HG03064 (cell line): ENCODE measurements around the gene CACNB2.

ENCODE experiments used
- ATAC-seq: cut with Tn5 transposase; IDR thresholded peaks from one replicate; pipeline ENCODE4 v1.9.1; 2021; ENCODE audit warnings: low read depth; ENCODE audit not compliant: unreplicated experiment

CACNB2 gene

GRCh38 chr10:18490755-18491154 is 350.5 kb downstream of the CACNB2 start:
- no peak for ATAC-seq

GRCh38 chr10:18497806-18498369 is 357.7 kb downstream of the CACNB2 start:
- ATAC-seq, result no peak

GRCh38 chr10:18498998-18499397 is 358.8 kb downstream of the CACNB2 start:
- ATAC-seq, result no peak

GRCh38 chr10:18500576-18500975 is 360.4 kb downstream of the CACNB2 start:
- no peak for ATAC-seq

GRCh38 chr10:18501198-18501597 is 361.0 kb downstream of the CACNB2 start:
- ATAC-seq, result peak; percentile 82

- ATAC-seq, result no peak
Measured at GRCh38 chr10:18501629-18502028, 361.4 kb downstream of the CACNB2 start.

GRCh38 chr10:18504161-18504560 is 363.9 kb downstream of the CACNB2 start:
- ATAC-seq, result no peak

- ATAC-seq, result no peak
Measured at GRCh38 chr10:18505456-18506118, 365.4 kb downstream of the CACNB2 start.

- no peak for ATAC-seq
Measured at GRCh38 chr10:18508587-18508986, 368.4 kb downstream of the CACNB2 start.

- ATAC-seq, result no peak
Measured at GRCh38 chr10:18514537-18514936, 374.3 kb downstream of the CACNB2 start.

GRCh38 chr10:18516851-18517250 is 376.6 kb downstream of the CACNB2 start:
- ATAC-seq, result no peak

- no peak for ATAC-seq
Measured at GRCh38 chr10:18523025-18523424, 382.8 kb downstream of the CACNB2 start.

GRCh38 chr10:18523858-18524257 is 383.6 kb downstream of the CACNB2 start:
- no peak for ATAC-seq

- ATAC-seq, result no peak
Measured at GRCh38 chr10:18527687-18528086, 387.5 kb downstream of the CACNB2 start.

GRCh38 chr10:18528292-18528691 is 388.1 kb downstream of the CACNB2 start:
- no peak for ATAC-seq

GRCh38 chr10:18532881-18533535 is 392.8 kb downstream of the CACNB2 start:
- no peak for ATAC-seq

GRCh38 chr10:18533896-18534295 is 393.7 kb downstream of the CACNB2 start:
- ATAC-seq, result no peak

GRCh38 chr10:18539335-18539734 is 399.1 kb downstream of the CACNB2 start:
- no peak for ATAC-seq

- ATAC-seq, result no peak
Measured at GRCh38 chr10:18540195-18540594, 400.0 kb downstream of the CACNB2 start.

- ATAC-seq, result no peak
Measured at GRCh38 chr10:18542832-18543231, 402.6 kb downstream of the CACNB2 start.

- no peak for ATAC-seq
Measured at GRCh38 chr10:18545621-18546305, 405.5 kb downstream of the CACNB2 start.
